Mammary epithelial cell (primary cell): ENCODE results near the gene SERPINA9.

ENCODE experiments used
- EZH2 ChIP-seq: IDR thresholded peaks from 2 replicates; pipeline ENCODE4 v1.6.1; 2012; ENCODE audit warnings: low read length, inconsistent platforms, borderline replicate concordance
- TF ChIP-seq, protein P1 (sequence below), 2 donors: IDR thresholded peaks in 1 of 2; conservative IDR thresholded peaks in 1 of 2; 2 replicates each; pipeline ENCODE4 v1.5.1; 2011 to 2012; ENCODE audit warnings: inconsistent platforms in 2 of 2, low read length in 2 of 2, mild to moderate bottlenecking in 2 of 2, control low read depth in 1 of 2, low read depth in 1 of 2; ENCODE audit not compliant: insufficient read depth in 1 of 2; ENCODE audit errors: extremely low read depth in 1 of 2

DNA sequence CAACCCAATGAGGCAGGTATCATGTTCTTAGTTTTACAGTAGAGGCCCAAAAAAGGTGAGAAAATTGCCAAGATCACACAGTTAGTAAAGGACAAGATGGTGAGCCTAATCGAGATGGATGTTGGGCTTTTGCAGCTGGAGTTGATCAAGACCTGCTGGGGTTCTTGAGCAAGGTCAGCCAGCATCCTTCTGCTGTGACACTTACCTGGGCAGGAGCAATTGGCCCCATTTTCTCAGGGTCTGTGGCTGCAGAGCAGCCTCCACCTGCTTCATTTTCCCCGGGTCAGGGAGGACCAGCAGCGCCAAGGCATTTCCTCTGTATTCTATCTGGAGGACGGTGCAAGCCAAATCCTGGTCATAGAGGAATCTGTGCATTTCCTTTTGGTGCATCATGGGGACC lies 29.9 kb downstream of the SERPINA9 start:
- TF ChIP-seq, protein P1, sequence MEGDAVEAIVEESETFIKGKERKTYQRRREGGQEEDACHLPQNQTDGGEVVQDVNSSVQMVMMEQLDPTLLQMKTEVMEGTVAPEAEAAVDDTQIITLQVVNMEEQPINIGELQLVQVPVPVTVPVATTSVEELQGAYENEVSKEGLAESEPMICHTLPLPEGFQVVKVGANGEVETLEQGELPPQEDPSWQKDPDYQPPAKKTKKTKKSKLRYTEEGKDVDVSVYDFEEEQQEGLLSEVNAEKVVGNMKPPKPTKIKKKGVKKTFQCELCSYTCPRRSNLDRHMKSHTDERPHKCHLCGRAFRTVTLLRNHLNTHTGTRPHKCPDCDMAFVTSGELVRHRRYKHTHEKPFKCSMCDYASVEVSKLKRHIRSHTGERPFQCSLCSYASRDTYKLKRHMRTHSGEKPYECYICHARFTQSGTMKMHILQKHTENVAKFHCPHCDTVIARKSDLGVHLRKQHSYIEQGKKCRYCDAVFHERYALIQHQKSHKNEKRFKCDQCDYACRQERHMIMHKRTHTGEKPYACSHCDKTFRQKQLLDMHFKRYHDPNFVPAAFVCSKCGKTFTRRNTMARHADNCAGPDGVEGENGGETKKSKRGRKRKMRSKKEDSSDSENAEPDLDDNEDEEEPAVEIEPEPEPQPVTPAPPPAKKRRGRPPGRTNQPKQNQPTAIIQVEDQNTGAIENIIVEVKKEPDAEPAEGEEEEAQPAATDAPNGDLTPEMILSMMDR (conservative IDR thresholded peaks at IDR 0.05 in 1 of 2, IDR thresholded peaks at IDR 0.05 in 1 of 2; ENCODE audit: extremely low read depth in 1 of 2, insufficient read depth in 1 of 2, low read depth in 1 of 2, low read length in 2 of 2) = no peak
- no peak for TF ChIP-seq EZH2
